SK-N-SH (cell line): Measurements from ENCODE around the gene NDUFA6.

Experiments
- EP300 ChIP-seq, 2 experiments: IDR thresholded peaks; 2 replicates each; pipeline versions ENCODE4 v1.4.0 to v1.6.1; 2012; ENCODE audit warnings: borderline replicate concordance in 1 of 2, low read depth in 1 of 2, low read length in 1 of 2
- FOSL2 ChIP-seq: IDR thresholded peaks from 2 replicates; pipeline ENCODE4 v1.4.0; 2012; ENCODE audit warnings: low read depth, mild to moderate bottlenecking, moderate library complexity, borderline replicate concordance
- JUND ChIP-seq: IDR thresholded peaks from 2 replicates; pipeline ENCODE4 v1.4.0; 2012

DNA sequence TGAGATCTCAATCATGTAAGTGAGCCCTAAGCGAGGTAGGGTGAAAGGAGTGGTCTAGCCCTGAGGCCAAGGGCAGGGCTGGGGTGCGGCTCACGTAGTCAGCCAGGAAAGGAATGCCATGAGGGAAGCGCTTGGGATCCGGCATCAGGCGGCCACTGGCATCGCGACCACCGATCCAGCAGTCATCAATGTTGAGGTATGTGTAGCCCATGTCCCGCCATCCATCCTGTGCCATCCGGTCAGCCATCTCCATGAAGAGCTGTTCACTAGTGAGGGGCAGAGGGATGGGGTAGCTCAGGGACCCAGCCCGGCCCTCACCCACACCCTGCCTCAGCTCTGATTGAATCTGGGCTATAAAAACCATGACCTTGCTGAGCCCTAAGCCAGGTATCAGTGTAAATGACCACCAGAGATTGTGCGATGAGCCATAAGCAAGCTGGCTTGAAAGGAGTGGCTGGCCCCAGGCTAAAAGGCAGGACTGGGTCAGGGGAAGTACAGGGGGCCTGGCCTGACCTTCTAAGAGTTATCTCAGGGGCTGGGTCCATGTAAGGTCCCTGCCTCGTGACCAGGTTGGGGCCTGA is 22.8 kb downstream of the NDUFA6 start:
- TF ChIP-seq FOSL2 (no peak), EP300 (IDR thresholded peaks at IDR 0.05; ENCODE audit: borderline replicate concordance in 1 of 2, low read depth in 1 of 2, low read length in 1 of 2) (no peak), JUND (no peak)
